Spinal cord (tissue), 10 donors: ENCODE results near the gene MAGEB4. TPM values are rescaled to one million over a fixed set of nuclear protein-coding genes. Genes with fewer than 3 reads are reported as not detected.

Experiments used
- DNase-seq, 6 donors: peaks; one replicate each; pipeline versions ENCODE4 v3.0.0 to v3.0.0-alpha.2; 2013 to 2015; ENCODE audit warnings: low spot score in 6 of 6, low read depth in 4 of 6
- H3K27ac ChIP-seq: one replicate; pipeline ENCODE4 v1.5.1; 2013; ENCODE audit warnings: low read depth, low read length, control low read depth
- H3K27me3 ChIP-seq: one replicate; pipeline ENCODE4 v1.6.1; 2013; ENCODE audit warnings: low read length; ENCODE audit not compliant: control insufficient read depth, insufficient read depth
- H3K36me3 ChIP-seq: one replicate; pipeline ENCODE4 v1.6.1; 2013; ENCODE audit warnings: low read length; ENCODE audit not compliant: control insufficient read depth, insufficient read depth
- H3K4me1 ChIP-seq: one replicate; pipeline ENCODE4 v1.6.1; 2013; ENCODE audit warnings: low read length; ENCODE audit not compliant: control insufficient read depth, insufficient read depth
- H3K4me3 ChIP-seq: one replicate; pipeline ENCODE4 v1.5.1; 2013; ENCODE audit warnings: low read depth, low read length, control low read depth
- H3K9me3 ChIP-seq: one replicate; pipeline ENCODE4 v1.6.1; 2013; ENCODE audit warnings: low read length; ENCODE audit not compliant: control insufficient read depth, insufficient read depth
- WGBS: methylation state at CpG from one replicate; pipeline ENCODE4 v1.1.5; 2013; ENCODE audit warnings: missing lambda C conversion rate; ENCODE audit not compliant: insufficient coverage; 5-methylcytosine and 5-hydroxymethylcytosine counted together
- polyA plus RNA-seq, 2 donors: library from polyadenylated mRNA; unstranded; fragments of 120-200 nt; gene quantifications; one replicate each; pipeline ENCODE4 v1.2.1, GENCODE V29; 2013; ENCODE audit not compliant: insufficient read length in 2 of 2
- total RNA-seq, 2 donors: library from RNA; depleted of rRNA in 1 of 2; stranded (reverse); fragments of 120-200 nt in 1 of 2; fragments of >200 nt in 1 of 2; gene quantifications; one replicate each; pipeline versions ENCODE4 v1.2.3 to v1.2.4, GENCODE V29; 2013 to 2014
- donor health status: healthy.

The MAGEB4 gene
- total and polyA plus RNA-seq, 4 donors = not detected

DNA sequence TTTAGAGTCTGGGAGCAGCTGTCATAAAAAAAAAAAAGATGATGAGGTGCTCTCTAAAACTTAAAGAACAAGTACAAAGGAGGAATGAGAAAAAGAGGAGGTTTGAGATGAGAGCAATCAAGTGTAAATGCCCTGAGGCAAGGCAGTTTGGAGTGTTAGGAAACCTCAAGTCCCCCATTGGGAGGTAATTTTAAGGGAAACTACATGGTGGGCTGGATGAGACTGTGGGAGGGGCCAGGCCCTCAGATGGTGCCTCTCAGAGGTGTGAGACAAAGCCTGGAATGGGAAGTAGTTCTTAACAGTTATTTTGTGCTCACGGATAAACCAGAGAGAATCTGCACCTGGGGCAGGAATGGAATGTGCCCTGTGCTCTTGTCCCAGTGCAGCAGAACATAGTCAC, 13.3 kb upstream of the MAGEB4 start:
- WGBS = no CpG with 5 or more reads among the region's 1 CpG
- no peak for DNase-seq
- Histone ChIP-seq H3K27ac (no peak overlapping the region), H3K4me3 (no peak overlapping the region), H3K27me3 (no peaks in the 10 kb centered on the region), H3K4me1 (no peaks in the 10 kb centered on the region), H3K9me3 (no peaks in the 10 kb centered on the region), H3K36me3 (no peaks in the 10 kb centered on the region)

DNA sequence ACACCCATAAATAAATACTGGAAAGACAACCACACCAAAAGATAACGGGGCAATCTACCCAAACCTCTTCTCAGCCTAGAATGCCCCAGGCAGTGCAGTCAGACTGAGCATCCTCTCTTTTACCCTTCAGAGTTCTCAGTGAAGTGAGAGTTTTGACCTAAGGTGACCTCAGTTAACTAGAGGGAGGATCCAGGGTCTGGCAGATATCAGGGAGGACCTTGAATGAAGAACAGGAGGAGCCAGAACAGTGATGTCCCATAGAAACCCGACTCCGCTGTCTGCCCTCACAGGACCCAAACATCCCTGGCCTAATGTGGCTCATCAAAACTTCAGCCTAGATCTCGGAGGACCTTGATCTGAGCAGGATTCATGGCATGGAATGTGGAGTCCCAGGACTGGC, 11.4 kb upstream of the MAGEB4 start, which contains the start of gene MAGEB3:
Gene MAGEB3, plus strand, starts transcription at position 263 of the 400 bp plus-strand sequence. CDS start 5,268 bp downstream, outside the sequence.
- Histone ChIP-seq H3K27me3 (no peaks in the 10 kb centered on the region), H3K9me3 (no peaks in the 10 kb centered on the region), H3K27ac (no peak within 1 kb of the TSS), H3K4me3 (no peak within 1 kb of the TSS), H3K36me3 (no peaks in the 10 kb centered on the region), H3K4me1 (no peaks in the 10 kb centered on the region)
- DNase-seq = no peak
- 80% methylated on average over 3 of the region's 4 CpGs for WGBS

DNA sequence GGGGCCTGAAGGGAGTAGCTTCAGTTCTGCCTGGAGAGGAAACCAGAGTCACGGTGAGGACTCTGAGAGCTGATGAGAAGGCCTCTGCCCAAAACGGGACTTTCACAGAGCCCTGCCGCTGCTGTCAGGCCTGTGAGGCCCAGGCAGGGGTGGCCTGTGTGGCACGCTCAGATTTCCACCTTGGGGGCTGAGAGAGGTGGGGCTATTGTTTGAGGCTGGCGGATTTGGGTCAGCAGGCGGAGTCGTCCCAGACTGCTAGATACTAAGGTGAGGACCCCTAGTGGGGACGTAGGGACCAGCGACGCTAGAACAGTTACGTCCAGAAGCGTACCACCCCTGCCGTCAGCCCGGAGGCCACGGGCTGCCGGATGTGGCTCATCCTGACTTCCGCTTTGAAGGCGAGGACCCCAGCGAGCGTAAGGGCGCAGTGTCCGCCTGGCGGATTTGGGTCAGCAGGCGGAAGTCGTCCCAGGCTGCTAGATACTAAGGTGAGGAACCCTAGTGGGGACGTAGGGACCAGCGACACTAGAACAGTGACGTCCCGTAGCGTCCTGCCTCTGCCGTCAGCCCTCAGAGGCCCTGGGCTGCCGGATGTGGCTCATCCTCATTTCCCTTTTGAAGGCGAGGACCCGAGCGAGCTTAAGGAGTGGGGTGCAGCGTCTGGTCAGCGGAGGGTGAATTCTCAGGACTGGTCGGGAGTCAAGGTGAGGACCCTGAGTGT, 5.1 kb downstream of the MAGEB4 start, which contains the start of gene MAGEB1:
Gene MAGEB1, plus strand, starts transcription at position 378 of the 721 bp plus-strand sequence. CDS start 3,348 bp downstream, outside the sequence.
- WGBS = 79% methylated on average over 34 of the region's 38 CpGs
- H3K36me3 ChIP-seq = no peaks in the 10 kb centered on the region
- H3K4me3 ChIP-seq = no peak within 1 kb of the TSS
- no peak for DNase-seq
- H3K27me3 ChIP-seq = peaks cover 2% of the 10 kb centered on the region
- H3K4me1 ChIP-seq = no peaks in the 10 kb centered on the region
- H3K9me3 ChIP-seq = no peaks in the 10 kb centered on the region
- no peak within 1 kb of the TSS for H3K27ac ChIP-seq

DNA sequence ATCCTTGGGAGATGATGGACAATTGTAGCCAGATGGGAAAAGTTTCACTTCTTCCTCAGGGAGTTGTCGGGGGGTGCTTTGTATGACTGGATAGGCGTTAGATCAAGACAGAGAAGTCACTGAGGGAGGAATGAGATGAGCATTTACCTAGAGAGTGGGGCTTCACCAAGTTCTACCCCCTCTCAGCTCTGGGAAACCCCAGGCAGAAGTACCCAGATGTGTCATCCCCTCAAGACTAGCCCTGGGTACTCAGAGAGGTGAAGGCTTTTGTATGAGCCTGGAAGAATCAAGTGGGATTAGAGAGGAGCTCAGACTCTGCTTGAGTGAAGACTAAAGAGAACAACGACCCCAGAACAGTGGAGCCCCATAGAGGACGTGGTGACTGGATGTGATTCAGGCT, 7.1 kb downstream of the MAGEB4 start:
- DNase-seq = no peak
- WGBS = 61% methylated on average over 2 of the region's 4 CpGs
- Histone ChIP-seq H3K27ac (no peak overlapping the region), H3K27me3 (peaks cover 2% of the 10 kb centered on the region), H3K9me3 (no peaks in the 10 kb centered on the region), H3K4me1 (no peaks in the 10 kb centered on the region), H3K36me3 (no peaks in the 10 kb centered on the region), H3K4me3 (no peak overlapping the region)

DNA sequence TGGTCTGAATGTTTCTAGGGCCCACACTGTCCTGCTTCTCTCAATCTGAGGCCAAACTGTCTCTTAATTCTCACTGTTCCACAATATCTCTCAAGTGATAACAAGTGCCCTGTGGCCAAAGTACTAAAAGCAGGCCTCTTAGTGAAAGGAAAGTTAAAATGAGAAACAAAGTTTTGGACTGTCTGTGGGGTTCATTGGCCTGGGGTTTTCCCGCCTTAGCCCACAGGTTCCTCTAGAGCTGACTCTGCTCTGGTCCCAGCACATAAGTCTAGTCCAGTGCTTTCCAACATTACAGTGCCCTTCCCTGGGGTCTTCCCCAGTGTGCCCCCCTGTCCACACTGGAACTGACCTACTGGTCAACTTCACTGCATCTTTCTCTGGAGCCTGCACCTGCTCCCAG, 11.5 kb downstream of the MAGEB4 start:
- H3K9me3 ChIP-seq = no peaks in the 10 kb centered on the region
- no peak overlapping the region for H3K27ac ChIP-seq
- 100% methylated on average over 1 of the region's 1 CpG for WGBS
- H3K36me3 ChIP-seq = no peaks in the 10 kb centered on the region
- no peaks in the 10 kb centered on the region for H3K4me1 ChIP-seq
- no peak overlapping the region for H3K4me3 ChIP-seq
- no peaks in the 10 kb centered on the region for H3K27me3 ChIP-seq
- DNase-seq = no peak

DNA sequence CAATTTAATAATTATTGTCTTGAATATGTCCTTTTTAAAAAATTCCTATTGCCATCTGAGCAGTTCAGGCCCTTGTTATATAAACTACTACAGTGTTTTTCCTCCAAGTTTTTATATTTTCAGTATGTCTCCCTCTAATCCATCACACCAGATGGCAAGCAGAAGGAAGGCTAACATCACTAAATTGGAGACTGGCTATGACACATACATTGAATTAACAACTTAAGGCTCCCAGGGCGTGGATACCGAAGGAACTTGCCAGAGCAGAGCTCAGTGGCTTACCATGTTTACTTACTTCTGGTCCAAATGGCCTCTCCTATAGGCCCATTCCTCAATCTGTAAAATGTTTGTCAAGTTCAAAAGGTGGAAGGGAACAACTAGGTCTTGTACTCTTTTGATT, 18.1 kb downstream of the MAGEB4 start:
- Histone ChIP-seq H3K4me1 (no peaks in the 10 kb centered on the region), H3K27me3 (no peaks in the 10 kb centered on the region), H3K36me3 (no peaks in the 10 kb centered on the region), H3K27ac (no peak overlapping the region), H3K9me3 (no peaks in the 10 kb centered on the region), H3K4me3 (no peak overlapping the region)
- WGBS = no CpG with 5 or more reads among the region's 2 CpGs
- peak in 1 of 6 donors; percentile 29 for DNase-seq

DNA sequence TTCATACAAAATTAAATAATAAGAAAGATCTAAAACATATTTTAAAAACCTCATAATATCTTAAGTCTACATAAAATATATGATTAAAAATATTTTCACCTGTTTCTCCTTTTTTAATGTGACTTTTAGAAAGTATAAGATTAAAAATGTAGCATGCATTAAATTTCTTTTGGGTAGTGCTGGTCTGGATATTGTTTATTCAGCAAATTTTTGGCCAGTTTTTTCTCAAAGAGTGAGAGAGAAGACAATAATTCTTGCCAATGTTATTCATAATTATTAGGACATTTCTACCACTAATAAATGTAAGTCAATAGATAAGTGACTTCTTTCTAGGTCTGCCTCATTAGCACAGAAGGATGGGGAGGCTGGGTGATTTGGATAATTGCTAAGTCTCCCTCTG, 19.2 kb downstream of the MAGEB4 start:
- Histone ChIP-seq H3K4me1 (no peaks in the 10 kb centered on the region), H3K27me3 (no peaks in the 10 kb centered on the region), H3K9me3 (no peaks in the 10 kb centered on the region), H3K36me3 (no peaks in the 10 kb centered on the region), H3K4me3 (no peak overlapping the region), H3K27ac (no peak overlapping the region)
- DNase-seq = no peak

DNA sequence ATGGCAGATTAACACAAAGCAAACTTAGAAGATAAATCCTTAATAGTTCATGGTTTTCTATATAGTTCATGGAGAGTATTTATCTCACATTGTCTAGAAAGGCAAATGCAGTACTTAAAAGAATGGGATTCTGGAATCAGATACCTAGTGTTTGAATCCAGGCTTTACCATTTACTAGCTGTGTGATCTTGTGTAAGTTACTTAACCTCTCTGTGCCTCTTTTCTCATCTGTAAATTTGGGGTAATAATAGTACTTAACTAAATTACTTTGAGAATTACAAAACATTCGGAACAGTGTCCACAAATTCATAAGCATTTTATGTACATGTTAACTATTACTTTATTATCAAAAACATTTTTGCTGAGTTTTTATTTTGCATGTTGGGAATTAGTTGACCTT, 21.0 kb downstream of the MAGEB4 start:
- no peaks in the 10 kb centered on the region for H3K36me3 ChIP-seq
- H3K4me1 ChIP-seq = no peaks in the 10 kb centered on the region
- H3K27ac ChIP-seq = no peak overlapping the region
- H3K9me3 ChIP-seq = no peaks in the 10 kb centered on the region
- no peak for DNase-seq
- H3K4me3 ChIP-seq = no peak overlapping the region
- WGBS = no CpG with 5 or more reads among the region's 1 CpG
- no peaks in the 10 kb centered on the region for H3K27me3 ChIP-seq

DNA sequence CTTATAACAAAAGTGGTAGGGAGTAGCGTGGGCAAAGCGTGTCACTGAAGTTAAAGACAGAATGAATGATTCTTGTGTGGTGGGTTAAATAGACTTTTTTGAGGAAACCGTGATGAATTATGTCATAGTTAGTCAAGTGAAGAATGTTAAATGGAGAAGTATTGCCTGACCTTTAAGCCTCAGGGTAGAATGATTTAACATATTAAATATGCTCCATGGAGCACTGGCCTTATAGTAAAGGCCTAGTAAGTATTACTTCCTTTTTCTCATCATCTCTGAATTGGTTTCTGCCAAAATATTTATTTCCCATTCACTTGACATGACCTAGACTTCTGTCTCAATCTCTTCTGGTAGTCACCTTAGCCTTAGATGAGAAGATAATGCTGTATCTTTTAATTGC, 28.8 kb downstream of the MAGEB4 start:
- no peaks in the 10 kb centered on the region for H3K9me3 ChIP-seq

DNA sequence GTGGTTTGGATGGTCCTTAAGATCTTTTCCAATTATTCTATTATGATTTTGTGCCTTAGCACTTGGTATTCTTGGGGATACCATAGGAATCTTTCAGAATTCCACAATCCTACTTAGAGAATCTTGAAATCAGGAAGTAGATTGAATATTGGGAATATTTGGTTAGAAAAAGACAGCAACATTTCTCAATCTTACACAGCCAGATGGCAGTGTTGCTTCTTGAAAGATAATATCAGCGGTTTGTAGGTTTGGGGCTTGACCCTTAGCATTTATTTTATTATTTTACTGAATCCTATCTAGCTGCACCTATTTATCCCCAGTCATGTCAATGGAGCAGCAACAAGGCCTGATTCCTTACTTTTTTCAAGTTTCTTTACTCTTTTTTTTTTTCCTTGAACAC, 33.7 kb downstream of the MAGEB4 start:
- H3K4me3 ChIP-seq = no peak overlapping the region
- no peaks in the 10 kb centered on the region for H3K4me1 ChIP-seq
- no peak overlapping the region for H3K27ac ChIP-seq
- no peaks in the 10 kb centered on the region for H3K9me3 ChIP-seq
- WGBS = no CpG with 5 or more reads among the region's 1 CpG
- DNase-seq = peak in 3 of 6 donors; percentile 2 to 30 (median 2)
- H3K36me3 ChIP-seq = no peaks in the 10 kb centered on the region
- H3K27me3 ChIP-seq = no peaks in the 10 kb centered on the region

More for the DNA sequence above, 28.8 kb downstream of the MAGEB4 start:
- Histone ChIP-seq H3K4me1 (no peaks in the 10 kb centered on the region), H3K36me3 (no peaks in the 10 kb centered on the region), H3K27me3 (no peaks in the 10 kb centered on the region), H3K27ac (no peak overlapping the region), H3K4me3 (no peak overlapping the region)
- DNase-seq = no peak
- WGBS = 73% methylated on average over 3 of the region's 3 CpGs
